Neuronal stem cell (in vitro differentiated cells): ENCODE measurements around the gene MTG1. TPM values are rescaled to one million over a fixed set of nuclear protein-coding genes. Genes with fewer than 3 reads are reported as not detected.

Source experiments
- DNase-seq: peaks from one replicate; pipeline ENCODE4 v3.0.0-alpha.2; 2013; ENCODE audit warnings: low spot score
- H2AFZ ChIP-seq: one replicate; pipeline ENCODE4 v1.6.1; 2013; ENCODE audit warnings: mild to moderate bottlenecking, low read length, inconsistent platforms
- H2AK5ac ChIP-seq: 2 replicates; pipeline ENCODE4 v1.6.1; 2013; ENCODE audit warnings: low read depth, mild to moderate bottlenecking, inconsistent platforms, low read length, moderate library complexity, mixed read lengths
- H2BK120ac ChIP-seq: 2 replicates; pipeline ENCODE4 v1.6.1; 2013; ENCODE audit warnings: low read depth, mild to moderate bottlenecking, inconsistent platforms, low read length, moderate library complexity, mixed read lengths
- H2BK12ac ChIP-seq: one replicate; pipeline ENCODE4 v1.6.1; 2013; ENCODE audit warnings: low read length, inconsistent platforms
- H2BK15ac ChIP-seq: 2 replicates; pipeline ENCODE4 v1.6.1; 2013; ENCODE audit warnings: mild to moderate bottlenecking, low read length, inconsistent platforms, mixed read lengths
- H2BK5ac ChIP-seq: one replicate; pipeline ENCODE4 v1.6.1; 2013; ENCODE audit warnings: inconsistent platforms, mild to moderate bottlenecking, low read length, moderate library complexity
- H3K14ac ChIP-seq: one replicate; pipeline ENCODE4 v1.6.1; 2013; ENCODE audit warnings: low read length, inconsistent platforms
- H3K18ac ChIP-seq: 2 replicates; pipeline ENCODE4 v1.6.1; 2013; ENCODE audit warnings: low read length, inconsistent platforms
- H3K23ac ChIP-seq: 2 replicates; pipeline ENCODE4 v1.6.1; 2013; ENCODE audit warnings: low read depth, mild to moderate bottlenecking, mixed read lengths, low read length, inconsistent platforms; ENCODE audit not compliant: poor library complexity
- H3K27ac ChIP-seq: replicated peaks from 3 replicates; pipeline ENCODE4 v1.5.1; 2013; ENCODE audit warnings: low read length, inconsistent platforms
- H3K27me3 ChIP-seq, 3 experiments: 2 replicates each; pipeline ENCODE4 v1.6.1; 2013; ENCODE audit warnings: low read length in 3 of 3, mild to moderate bottlenecking in 2 of 3, inconsistent platforms in 1 of 3, low read depth in 1 of 3, mixed read lengths in 1 of 3, moderate library complexity in 1 of 3; ENCODE audit not compliant: control insufficient read depth in 3 of 3, insufficient read depth in 3 of 3
- H3K36me3 ChIP-seq, 2 donors: replicated peaks in 1 of 2; 2 replicates each; pipeline ENCODE4 v1.6.1; 2013; ENCODE audit warnings: low read length in 2 of 2; ENCODE audit not compliant: control insufficient read depth in 2 of 2, insufficient read depth in 2 of 2
- H3K4ac ChIP-seq: 2 replicates; pipeline ENCODE4 v1.6.1; 2013; ENCODE audit warnings: inconsistent platforms, mild to moderate bottlenecking, low read length, moderate library complexity
- H3K4me1 ChIP-seq, 2 donors: 1 replicate in 1 of 2; 2 replicates in 1 of 2; pipeline ENCODE4 v1.6.1; 2013; ENCODE audit warnings: low read length in 2 of 2, low read depth in 1 of 2; ENCODE audit not compliant: control insufficient read depth in 2 of 2, insufficient read depth in 1 of 2
- H3K4me2 ChIP-seq: one replicate; pipeline ENCODE4 v1.6.1; 2013; ENCODE audit warnings: mild to moderate bottlenecking, low read length, inconsistent platforms; ENCODE audit not compliant: insufficient read depth, poor library complexity, severe bottlenecking
- H3K4me3 ChIP-seq, 2 donors: 2 replicates each; pipeline ENCODE4 v1.5.1; 2013; ENCODE audit warnings: low read length in 2 of 2, mild to moderate bottlenecking in 2 of 2, inconsistent platforms in 1 of 2, moderate library complexity in 1 of 2
- H3K79me1 ChIP-seq: one replicate; pipeline ENCODE4 v1.6.1; 2013; ENCODE audit warnings: low read depth, mild to moderate bottlenecking, inconsistent platforms, low read length, moderate library complexity
- H3K9ac ChIP-seq: one replicate; pipeline ENCODE4 v1.6.1; 2013; ENCODE audit warnings: mild to moderate bottlenecking, low read depth, low read length, inconsistent platforms; ENCODE audit not compliant: poor library complexity
- H3K9me3 ChIP-seq, 2 donors: replicated peaks in 1 of 2; 2 replicates each; pipeline versions ENCODE3 to v1.6.1; 2013; ENCODE audit warnings: low read length in 2 of 2, mild to moderate bottlenecking in 2 of 2, inconsistent platforms in 1 of 2, low read depth in 1 of 2, mixed read lengths in 1 of 2, moderate library complexity in 1 of 2; ENCODE audit not compliant: control insufficient read depth in 2 of 2, insufficient read depth in 1 of 2
- H4K8ac ChIP-seq: one replicate; pipeline ENCODE4 v1.6.1; 2013; ENCODE audit warnings: low read depth, mild to moderate bottlenecking, inconsistent platforms, low read length, moderate library complexity
- H4K91ac ChIP-seq: one replicate; pipeline ENCODE4 v1.6.1; 2013; ENCODE audit warnings: low read length, low read depth, mild to moderate bottlenecking, inconsistent platforms; ENCODE audit not compliant: poor library complexity
- WGBS, 2 donors: extraction: QIAGEN DNeasy Blood & Tissue Kit; methylation state at CpG; one replicate each; pipeline ENCODE4 v1.1.7; 2013; ENCODE audit warnings: missing lambda C conversion rate in 2 of 2, mixed read lengths in 1 of 2; ENCODE audit not compliant: insufficient read length in 2 of 2, insufficient replicate concordance in 1 of 2; ENCODE audit errors: extremely low coverage in 2 of 2; 5-methylcytosine and 5-hydroxymethylcytosine counted together
- polyA plus RNA-seq, 2 experiments: library from polyadenylated mRNA; stranded (reverse); fragments of 200-250 nt; gene quantifications; one replicate each; pipeline ENCODE4 v1.2.3, GENCODE V29; 2013

Gene MTG1
- polyA plus RNA-seq (2013, experiment 1 of 2): 15.5 TPM
- polyA plus RNA-seq (2013, experiment 2 of 2): 15.8 TPM

- Histone ChIP-seq H3K4me1 (peaks cover 0 to 2% of the 10 kb centered on the region in 2 donors), H3K18ac (peak within 1 kb of the TSS; percentile 99), H4K91ac (no peak within 1 kb of the TSS), H3K79me1 (peaks cover 4% of the 10 kb centered on the region), H3K27me3 (no peaks in the 10 kb centered on the region), H3K23ac (peak within 1 kb of the TSS; percentile 100), H4K8ac (peak within 1 kb of the TSS; percentile 45), H2AK5ac (no peak within 1 kb of the TSS), H3K4me3 (peak within 1 kb of the TSS; percentile 92 to 100), H2AFZ (peak within 1 kb of the TSS; percentile 95), H3K4ac (no peak within 1 kb of the TSS), H2BK5ac (peak within 1 kb of the TSS; percentile 91), H2BK120ac (no peak within 1 kb of the TSS), H3K36me3 (peaks cover 13 to 37% of the 10 kb centered on the region in 2 donors), H3K9me3 (no peaks in the 10 kb centered on the region), H2BK12ac (no peak within 1 kb of the TSS), H3K14ac (peak within 1 kb of the TSS; percentile 82), H3K4me2 (peak within 1 kb of the TSS; percentile 69), H3K27ac (peak within 1 kb of the TSS; percentile 90), H2BK15ac (no peak within 1 kb of the TSS), H3K9ac (peak within 1 kb of the TSS; percentile 98)
- DNase-seq: peak; percentile 93
- WGBS, 2 donors: no CpG with 5 or more reads among the region's 69 CpGs
These were observed at the start of gene MTG1 for GRCh38 chr10:133394064-133394663. Gene MTG1 (plus strand): TSS chr10:133394157. CDS start chr10:133394221, 64 bp downstream.

- no peak overlapping the region for H2AFZ ChIP-seq
- H3K4me2 ChIP-seq: no peak overlapping the region
- no peaks in the 10 kb centered on the region for H3K36me3 ChIP-seq
- H3K4me1 ChIP-seq: peaks cover 0 to 5% of the 10 kb centered on the region in 2 donors
- H2BK12ac ChIP-seq: no peak overlapping the region
- H2AK5ac ChIP-seq: no peak overlapping the region
- H2BK15ac ChIP-seq: no peak overlapping the region
- H3K9ac ChIP-seq: no peak overlapping the region
- H4K91ac ChIP-seq: no peak overlapping the region
- H3K4me3 ChIP-seq: no peak overlapping the region
- H3K18ac ChIP-seq: no peak overlapping the region
- H2BK5ac ChIP-seq: no peak overlapping the region
- no peak overlapping the region for H3K23ac ChIP-seq
- H3K4ac ChIP-seq: no peak overlapping the region
- peaks cover 3% of the 10 kb centered on the region for H3K79me1 ChIP-seq
- H2BK120ac ChIP-seq: no peak overlapping the region
- no peak overlapping the region for H3K14ac ChIP-seq
- H3K27ac ChIP-seq: no peak overlapping the region
- no CpG with 5 or more reads among the region's 5 CpGs for WGBS, 2 donors
- no peaks in the 10 kb centered on the region for H3K27me3 ChIP-seq
- no peak for DNase-seq
- peaks cover 4 to 10% of the 10 kb centered on the region in 2 donors for H3K9me3 ChIP-seq
- no peak overlapping the region for H4K8ac ChIP-seq
These were observed 49.7 kb upstream of the MTG1 start for GRCh38 chr10:133344236-133344635.

- Histone ChIP-seq H3K27me3 (no peaks in the 10 kb centered on the region), H3K9ac (no peak overlapping the region), H3K4me2 (no peak overlapping the region), H3K4me1 (peaks cover 0 to 7% of the 10 kb centered on the region in 2 donors), H2BK5ac (peak overlapping the region; percentile 66), H3K27ac (no peak overlapping the region), H4K91ac (no peak overlapping the region), H3K18ac (peak overlapping the region; percentile 85), H2BK15ac (no peak overlapping the region), H4K8ac (no peak overlapping the region), H3K79me1 (peaks cover 7% of the 10 kb centered on the region), H3K14ac (peak overlapping the region; percentile 56), H2BK120ac (no peak overlapping the region), H3K4ac (peak overlapping the region; percentile 66), H3K9me3 (peaks cover 5 to 10% of the 10 kb centered on the region in 2 donors), H3K36me3 (no peaks in the 10 kb centered on the region), H2AFZ (no peak overlapping the region), H3K23ac (peak overlapping the region; percentile 85), H2AK5ac (no peak overlapping the region), H3K4me3 (no peak overlapping the region), H2BK12ac (no peak overlapping the region)
- WGBS, 2 donors: no CpG with 5 or more reads among the region's 11 CpGs
- no peak for DNase-seq
These were observed 47.5 kb upstream of the MTG1 start for GRCh38 chr10:133346413-133346812.

- Histone ChIP-seq H3K23ac (peak overlapping the region; percentile 44), H2AFZ (no peak overlapping the region), H3K18ac (peak overlapping the region; percentile 80), H3K4ac (peak overlapping the region; percentile 37), H3K79me1 (peaks cover 7% of the 10 kb centered on the region), H4K91ac (no peak overlapping the region), H3K14ac (peak overlapping the region; percentile 82), H3K4me2 (peak overlapping the region; percentile 12), H3K27me3 (no peaks in the 10 kb centered on the region), H2BK15ac (peak overlapping the region; percentile 89), H3K9ac (no peak overlapping the region), H2BK12ac (peak overlapping the region; percentile 41), H3K4me3 (no peak overlapping the region), H3K27ac (no peak overlapping the region), H2BK5ac (peak overlapping the region; percentile 24), H2BK120ac (no peak overlapping the region), H3K36me3 (no peaks in the 10 kb centered on the region), H4K8ac (no peak overlapping the region), H2AK5ac (peak overlapping the region; percentile 70), H3K4me1 (peaks cover 0 to 7% of the 10 kb centered on the region in 2 donors), H3K9me3 (peaks cover 5 to 10% of the 10 kb centered on the region in 2 donors)
- no CpG with 5 or more reads among the region's 16 CpGs for WGBS, 2 donors
- no peak for DNase-seq
These were observed 46.0 kb upstream of the MTG1 start for GRCh38 chr10:133347710-133348517.
